SIG-M5 treated with dmso at 0.1 percent for 504 hours (cell line): ENCODE results near the gene GMDS.

Source experiments
- DNase-seq: peaks from one replicate; lab custom pipeline; 2025; ENCODE audit not compliant: unreplicated experiment; lab: John Stamatoyannopoulos, UW

Gene GMDS

DNA sequence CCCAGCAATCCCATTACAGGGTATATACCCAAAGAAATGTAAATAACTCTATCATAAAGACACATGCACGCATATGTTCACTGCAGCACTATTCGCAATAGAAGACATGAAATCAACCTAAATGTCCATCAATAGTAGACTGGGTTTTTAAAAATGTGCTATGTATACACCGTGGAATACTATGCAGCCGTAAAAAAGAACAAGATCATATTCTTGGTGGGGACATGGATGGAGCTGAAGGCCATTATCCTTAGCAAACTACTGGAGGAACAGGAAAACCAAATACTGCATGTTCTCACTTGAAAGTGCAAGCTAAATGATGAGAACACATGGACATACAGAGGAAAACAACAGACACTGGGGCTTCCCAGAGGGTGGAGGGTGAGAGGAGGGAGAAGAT, 201.2 kb downstream of the GMDS start:
- no peak for DNase-seq

DNA sequence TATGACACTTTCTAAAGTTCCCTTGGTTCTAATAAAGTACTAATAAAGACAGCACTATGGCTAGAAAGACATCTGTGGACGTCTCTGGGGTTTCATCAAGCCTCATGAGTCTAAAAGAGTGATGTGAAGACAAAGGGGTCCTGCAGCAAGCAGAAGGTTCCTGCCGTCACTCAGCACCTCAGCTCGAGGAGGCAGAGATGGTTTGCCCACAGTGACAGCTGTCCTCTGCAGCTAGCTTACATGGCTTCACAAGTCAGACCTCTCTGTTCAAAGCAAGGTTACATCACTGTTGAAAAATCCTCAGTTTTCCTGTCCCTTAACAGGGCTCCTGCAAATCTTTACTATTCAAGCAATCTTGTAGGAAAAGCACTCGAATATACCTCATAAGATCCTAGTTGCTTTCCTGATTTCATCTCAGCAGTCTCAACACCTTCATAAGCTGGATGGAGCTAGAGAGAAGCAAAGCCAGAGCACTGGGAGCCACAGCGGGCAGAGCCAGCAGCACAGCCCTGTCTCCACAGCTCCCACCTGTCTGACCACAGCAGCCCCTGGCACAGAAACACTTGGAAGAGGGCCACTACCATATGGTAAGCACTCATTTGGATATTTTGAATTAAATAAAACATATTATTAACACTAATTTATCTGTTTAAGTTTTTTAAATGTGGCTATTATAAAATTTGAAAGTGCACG, 202.3 kb downstream of the GMDS start:
- no peak for DNase-seq

DNA sequence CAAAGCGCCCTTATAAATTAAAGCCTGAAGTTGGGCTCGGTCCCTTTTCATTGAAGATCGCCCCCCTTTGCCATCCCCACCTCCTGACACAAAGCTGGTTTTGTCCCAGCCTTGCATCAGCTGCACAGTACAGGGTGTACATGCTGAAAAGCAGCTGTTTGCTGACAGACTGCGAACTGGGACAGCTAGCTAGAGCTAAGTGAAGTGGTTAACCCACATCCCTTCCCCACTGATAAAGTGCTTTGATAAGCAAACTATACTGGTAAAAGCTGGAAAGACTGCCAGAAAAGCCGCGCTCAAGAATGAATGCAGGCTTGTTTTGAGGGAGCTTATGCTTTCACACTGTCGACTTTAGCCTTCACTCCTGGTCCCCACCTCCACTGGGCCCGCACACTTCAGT, 207.3 kb downstream of the GMDS start:
- no peak for DNase-seq

DNA sequence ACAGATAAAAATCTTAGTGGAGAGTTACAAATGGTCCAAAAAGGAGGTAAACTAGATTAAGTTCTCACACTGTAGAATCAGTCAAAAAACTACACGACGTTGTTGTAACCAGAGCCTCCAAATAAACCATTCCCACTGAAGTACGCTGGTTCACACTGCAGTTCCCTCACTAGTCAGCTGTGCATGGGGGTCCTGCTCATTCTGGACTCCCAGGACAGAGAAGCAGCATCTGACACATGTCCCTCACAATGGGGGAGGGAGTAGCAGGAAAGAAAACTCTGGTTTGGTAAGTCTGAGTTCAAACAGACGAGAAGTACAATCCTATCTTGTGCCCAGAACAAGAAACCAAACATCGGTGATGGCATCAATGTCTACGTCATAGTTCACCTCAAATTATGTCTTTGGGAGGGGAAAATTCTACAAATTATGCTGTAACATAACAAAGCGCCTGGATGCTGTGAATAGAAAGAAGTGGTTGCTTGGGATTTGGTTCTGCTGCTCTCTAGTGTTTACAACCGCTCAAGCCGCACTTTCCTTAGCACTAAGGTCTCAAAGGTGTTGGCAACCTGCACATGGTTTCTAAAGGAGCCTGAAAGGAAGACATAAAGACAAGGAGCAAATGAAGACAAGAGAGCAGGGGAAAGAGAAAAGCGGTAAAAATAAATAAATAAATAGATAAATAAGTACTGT, 208.0 kb downstream of the GMDS start:
- DNase-seq: no peak

DNA sequence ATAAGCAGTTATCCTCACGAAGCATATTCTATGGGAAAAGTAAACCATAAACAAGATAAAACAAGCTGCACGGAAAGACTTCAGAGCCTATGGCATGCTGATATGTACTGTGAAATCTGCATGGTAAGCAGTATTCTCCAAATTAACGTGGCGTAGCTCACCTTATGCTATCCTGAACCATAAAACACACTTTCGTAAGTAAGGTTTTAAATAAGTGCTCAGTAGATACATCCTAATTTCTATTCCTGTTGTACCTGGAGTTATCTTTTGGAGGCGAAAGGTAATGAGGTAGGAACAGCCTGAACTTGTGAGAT, 208.7 kb downstream of the GMDS start:
- no peak for DNase-seq

DNA sequence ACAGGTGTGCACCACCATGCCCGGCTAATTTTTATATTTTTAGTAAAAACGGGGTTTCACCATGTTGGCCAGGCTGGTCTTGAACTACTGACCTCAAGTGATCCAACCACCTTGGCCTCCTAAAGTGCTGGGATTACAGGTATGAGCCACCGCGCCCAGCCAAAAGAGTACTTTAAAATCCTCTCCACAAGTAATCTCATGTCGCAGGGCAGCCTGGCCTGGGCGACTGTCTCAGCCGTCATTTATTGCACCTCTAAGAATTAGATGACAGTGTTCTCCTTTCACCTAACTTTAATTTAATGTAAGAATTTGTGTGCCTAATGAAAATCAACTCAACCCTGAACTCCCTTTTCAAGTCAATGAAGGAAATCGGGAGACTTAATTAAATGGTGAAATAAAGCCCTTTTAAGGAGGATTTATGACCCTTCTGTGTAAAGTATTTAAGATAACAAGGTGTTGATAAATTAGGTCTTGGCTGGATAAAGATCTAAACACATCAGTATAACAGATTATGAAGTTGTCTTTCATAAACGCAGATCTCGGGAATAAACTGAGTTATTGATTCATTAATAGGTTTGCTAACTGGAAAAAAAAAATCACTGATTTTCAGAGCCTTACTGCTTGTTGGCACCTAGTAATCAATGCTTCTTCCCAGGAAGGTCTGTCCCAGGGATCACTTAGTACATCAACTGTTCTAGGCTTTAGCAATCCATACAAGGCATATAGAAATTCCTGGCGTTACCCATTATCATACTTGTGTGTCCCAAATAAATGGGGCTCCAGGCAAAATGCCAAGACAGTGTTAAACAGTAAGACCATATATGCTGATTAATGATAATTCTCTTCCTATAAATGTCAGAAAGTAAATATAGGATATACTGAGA, 209.3 kb downstream of the GMDS start:
- no peak for DNase-seq

DNA sequence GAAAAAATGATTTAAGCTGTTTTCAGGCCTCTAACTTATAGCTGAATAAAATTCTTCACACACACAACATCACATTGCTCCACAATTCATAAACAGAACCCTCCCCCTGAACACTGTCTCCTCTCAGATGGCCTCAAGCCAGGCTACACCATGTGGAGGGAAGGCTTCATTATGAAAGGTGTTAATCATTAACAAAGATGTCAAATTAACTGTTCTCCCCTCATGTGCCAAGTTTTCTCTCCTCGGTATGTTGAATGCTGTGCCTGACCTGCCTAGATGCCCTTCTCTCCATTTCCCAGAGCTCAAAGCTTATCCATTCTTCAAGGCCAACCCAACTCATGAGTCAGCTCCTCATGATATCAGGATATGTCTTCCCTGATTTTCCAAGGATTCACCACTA, 210.4 kb downstream of the GMDS start:
- DNase-seq: no peak

DNA sequence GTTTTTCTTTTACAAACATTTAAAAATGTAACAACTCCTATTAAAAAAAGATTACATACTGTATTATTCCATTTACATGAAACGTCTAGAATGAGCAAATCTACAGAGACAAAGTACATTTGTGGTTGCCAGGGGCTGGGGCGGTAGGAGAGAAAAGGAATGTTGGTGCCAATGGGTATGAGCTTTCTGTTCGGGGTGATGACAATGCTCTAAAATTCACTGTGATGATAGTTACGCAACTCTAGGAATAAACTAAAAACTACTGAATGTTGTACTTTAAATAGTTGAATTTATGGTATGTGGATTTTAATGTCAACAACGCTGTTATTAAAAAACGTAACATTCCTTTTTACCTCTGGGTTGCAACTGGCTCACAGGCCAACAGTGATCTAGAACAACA, 211.1 kb downstream of the GMDS start:
- DNase-seq: no peak

DNA sequence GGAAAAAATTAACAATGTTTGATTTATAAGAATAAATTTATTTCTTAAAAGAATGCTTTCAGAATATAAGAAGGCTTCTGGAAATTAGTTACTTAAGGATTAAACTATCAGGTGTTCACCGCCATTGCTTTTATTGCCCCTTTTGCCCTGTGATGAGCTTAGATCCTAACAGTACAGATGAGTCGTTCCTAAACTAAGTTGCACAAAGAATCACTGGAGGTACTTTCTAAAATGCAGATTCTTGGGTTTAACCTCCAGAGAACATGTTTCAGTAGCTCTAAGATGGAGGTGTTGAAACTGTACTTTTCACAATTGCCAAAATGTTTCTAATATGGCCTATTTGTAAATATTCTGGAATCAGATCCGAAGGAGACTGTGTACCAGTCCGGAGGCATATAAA, 211.9 kb downstream of the GMDS start:
- DNase-seq: no peak

DNA sequence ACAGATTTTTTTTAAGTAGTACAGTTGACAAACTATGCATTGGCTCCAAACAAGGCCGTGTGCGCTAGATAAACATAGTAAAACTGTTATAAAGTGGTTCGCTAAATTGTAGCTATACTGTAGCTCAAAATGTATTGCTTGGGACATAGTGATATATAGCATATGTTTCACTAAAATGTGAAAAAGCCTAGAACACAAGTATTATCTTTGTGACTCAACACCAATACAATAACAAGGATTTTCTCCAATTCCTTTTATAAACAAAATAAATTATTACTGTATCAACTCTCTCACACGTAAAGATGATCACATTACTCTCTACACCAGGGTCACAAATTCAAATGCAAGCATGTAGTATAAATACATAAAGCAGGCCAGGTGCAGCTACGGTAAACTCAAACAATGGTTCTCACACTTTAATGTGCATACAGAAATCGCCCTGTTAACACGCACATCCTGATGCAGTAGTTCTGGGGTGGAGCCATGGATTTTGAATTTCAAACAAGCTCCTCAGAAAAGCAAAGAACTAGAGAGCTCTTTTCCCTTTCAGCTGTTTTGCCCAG, 214.6 kb downstream of the GMDS start:
- no peak for DNase-seq

DNA sequence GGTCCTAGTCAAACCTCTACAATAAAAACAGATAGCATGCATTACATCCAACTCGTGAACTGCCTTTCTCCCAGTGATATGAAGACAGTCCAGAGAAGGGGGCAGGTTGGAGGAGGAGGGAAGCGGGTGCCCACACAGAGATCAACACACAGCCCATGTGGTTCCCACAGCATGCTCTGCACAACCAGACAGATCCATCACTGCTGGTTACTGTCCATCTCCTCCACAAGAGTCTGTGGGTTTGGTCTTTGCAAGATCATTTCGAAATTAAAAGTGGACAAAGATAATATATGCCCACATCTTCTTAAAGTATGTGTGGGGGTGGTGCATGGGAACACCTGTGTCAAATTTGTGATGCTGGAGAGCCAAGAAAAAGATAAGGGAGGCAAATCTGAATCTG, 215.5 kb downstream of the GMDS start:
- DNase-seq: no peak

DNA sequence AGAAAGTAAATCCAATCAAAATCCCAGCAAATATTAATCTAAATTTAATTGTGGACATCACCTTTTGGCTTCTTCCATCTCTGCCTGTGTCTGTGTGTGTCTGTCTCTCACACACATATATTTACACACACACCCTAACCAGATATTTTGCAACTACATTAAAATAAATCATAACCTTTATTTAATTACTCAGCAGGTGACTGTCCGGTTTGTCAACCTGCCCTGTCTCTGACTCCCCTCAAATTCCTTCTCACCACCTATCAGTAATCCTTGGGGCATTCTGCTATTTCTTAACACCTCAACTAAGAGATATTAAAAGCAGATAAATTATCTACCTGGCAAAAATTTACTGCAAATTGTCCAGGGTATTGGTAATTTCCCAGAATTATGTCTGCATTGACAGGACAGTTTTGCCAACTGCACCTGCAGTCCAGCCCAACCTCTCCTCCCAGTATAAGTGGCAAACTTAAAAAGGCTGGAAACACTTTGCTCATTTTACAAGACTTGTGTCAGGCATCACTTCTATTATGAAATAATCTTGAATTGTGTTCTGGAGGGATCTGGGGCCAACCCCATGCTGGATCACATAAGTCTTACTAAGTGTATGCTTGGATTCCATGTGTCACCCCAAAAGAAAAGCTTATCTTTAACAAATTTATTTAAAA, 216.1 kb downstream of the GMDS start:
- DNase-seq: no peak

DNA sequence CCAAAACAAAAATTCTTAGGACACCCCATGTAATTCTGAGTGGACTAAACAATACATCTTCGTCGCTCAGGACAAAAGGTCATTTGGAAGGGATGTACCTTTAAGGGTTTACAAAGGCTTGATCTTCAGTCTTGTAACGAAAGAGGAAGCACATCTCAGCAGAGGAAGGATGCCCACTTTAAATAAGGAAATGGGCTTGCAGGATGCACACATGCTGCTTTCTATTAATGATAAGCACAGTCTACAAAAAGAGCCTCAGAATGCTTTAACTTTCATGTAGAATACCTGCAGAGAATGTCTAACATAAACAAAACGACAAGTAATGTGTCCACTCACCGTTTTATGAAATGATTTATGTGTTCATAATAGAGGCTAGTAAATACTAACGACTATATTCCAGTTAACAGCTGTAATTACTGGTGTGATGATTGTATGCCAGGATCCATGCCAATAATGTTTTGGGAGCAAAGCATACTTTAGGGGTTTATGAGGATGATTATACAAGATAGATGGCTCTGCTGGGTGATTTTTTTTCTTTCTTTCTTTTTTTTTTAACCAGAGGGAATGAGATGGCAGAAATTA, 216.9 kb downstream of the GMDS start:
- peak; percentile 40 for DNase-seq

DNA sequence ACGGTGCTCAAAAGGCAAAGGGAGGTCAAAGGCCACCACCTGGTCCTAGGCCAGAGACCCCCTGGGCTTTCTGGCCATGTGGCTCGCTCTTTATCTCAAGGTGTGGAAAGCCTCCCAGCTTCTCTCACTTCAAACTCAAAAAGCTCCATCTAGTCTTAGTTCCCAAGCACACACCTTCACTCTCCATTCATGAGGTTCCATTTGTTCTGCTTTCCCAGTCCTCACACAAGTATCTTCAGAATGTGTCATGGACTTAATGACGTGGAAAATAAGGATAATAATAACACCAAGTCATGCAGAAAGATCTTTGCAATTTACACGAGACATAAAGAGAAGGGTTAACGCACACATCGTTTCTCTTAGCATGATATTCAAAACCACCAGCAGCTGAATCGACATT, 219.3 kb downstream of the GMDS start:
- no peak for DNase-seq

DNA sequence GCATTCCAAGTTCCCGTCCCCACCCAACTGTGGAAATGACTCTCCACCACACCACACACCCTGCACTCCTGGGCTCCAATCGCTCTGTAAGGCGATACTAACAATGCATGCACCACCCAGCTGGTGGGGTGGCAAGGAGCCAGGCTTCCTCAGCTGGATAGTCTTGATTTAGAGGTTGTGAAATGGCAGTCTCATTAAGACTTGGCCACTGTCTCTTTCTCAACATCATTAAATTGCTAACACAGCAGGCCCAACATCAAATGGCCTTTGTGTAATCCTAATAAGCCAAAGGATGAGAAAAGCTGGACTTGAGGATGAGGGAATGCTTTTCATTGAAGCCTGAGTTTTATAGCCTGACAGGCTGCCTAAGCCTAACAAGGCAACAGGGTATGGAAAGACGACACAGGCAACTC, 223.7 kb downstream of the GMDS start:
- no peak for DNase-seq

DNA sequence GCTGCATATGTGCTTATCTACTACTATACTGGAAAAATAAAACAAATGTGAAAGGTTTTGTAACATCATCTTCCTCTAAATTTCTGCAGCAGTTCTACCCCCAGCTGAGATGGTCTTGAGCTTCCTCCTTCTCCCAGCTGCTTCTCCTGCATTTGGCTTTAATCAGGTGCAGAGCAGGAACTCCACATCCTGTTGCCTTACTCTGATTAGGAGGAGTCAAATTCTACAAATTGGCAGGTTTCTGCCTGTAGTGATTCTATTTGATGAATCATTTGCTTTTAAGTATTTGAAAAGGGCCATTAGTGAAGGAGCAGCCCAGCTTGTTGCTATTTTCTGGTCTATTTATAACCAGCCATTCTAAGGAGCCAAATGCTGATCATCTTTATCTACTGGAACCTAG, 224.5 kb downstream of the GMDS start:
- DNase-seq: peak; percentile 27

DNA sequence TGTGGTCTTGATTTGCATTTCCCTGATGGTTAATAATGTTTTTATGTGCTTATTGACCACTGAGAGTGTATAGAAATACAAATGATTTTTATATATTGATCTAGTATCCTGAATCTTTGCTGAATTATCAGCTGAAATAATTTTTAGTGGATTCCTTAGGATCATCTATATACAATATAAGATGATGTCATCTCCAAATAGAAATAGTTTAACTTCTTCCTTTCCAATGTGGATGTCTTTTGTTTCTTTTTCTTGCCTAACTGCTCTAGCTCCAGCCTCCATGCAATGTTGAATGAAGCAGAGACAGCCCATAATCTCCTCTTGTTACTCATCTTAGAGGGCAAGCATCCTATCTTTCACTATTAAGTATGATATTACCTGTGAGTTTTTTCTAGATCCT, 226.4 kb downstream of the GMDS start:
- DNase-seq: no peak

DNA sequence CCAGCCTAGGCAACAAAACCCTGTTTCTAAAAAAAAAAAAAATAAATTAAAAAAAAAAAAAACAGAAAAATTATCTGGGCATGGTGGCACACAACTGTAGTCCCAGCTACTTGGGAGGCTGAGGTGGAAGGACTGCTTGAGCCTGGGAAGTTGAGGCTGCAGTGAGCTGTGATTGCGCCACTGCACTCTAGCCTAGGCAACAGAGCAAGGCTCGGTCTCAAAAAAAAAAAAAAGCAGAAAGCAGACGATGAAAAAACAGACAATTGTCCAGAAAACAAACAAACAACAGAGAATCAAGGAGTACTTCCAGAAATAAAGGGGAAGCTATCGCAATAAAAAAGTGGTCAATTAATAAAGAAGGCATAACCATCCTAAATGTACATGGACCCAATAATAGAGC, 229.4 kb downstream of the GMDS start:
- no peak for DNase-seq

DNA sequence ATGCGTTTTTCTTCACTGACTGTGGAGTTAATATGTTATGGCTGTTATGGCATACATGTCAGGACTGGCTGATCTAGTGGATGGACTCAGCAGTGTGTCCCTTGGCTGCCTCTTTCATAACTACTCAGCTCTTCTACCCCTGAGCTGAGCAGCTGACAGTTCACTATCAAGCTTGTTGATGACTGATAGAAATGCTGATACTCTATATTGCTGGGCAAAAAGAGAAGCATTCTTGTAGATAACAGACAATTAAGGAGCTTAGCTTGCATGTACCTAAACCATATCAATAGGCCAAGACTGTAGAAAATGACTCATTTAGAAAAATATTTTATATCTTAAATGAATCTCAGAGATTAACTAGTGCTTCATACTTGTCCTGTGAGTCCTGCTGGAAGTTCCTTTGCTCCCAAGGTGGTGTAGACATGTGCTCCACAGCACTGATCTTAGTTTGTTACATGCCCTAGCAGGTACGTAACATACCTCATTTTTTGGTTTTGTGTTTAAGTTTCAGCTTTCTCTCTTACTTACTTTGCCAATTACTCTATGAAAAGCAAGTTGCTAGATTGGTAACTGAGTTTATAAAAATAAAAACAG, 236.9 kb downstream of the GMDS start:
- DNase-seq: no peak

DNA sequence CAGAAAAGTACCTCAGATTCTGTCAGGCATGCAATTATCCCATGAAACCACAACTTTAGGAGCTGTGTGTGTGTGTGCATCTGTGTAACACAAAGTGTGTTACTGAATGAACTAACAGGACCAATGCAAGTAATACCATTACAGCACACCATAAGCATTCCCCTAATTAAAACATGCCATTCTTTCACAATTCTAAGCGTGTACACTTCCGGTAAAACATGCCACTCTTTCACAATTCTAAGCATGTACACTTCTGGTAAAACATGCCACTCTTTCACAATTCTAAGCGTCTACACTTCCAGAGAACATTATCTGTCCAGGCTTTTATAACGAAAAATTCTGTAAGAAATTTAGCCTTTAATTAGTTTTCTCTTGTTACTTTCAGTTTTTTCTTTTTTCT, 238.2 kb downstream of the GMDS start:
- no peak for DNase-seq

DNA sequence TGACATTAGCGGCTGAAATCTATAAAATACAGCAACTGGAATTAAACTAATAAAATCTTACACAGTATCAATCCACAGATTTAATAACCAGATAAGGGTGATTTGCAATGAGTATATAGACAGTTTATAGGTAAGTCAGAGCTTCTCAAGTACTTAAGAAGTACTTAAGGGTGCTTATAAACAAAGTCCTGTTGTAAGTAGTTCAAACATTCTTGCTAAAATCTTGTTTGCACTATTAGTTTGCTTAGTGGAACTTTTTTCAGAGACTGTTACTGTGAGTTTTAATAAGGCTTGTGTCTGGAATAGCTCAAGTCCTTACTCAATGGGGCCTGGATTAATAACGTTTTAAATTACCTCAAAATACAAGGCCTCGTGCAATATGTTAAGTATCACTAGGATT, 240.5 kb downstream of the GMDS start:
- no peak for DNase-seq
